ENCODE measurements around the gene SGK1.

GRCh38 chr6:134303891-134304290 is 14.0 kb downstream of the SGK1 start:
- TF ChIP-seq POLR2A (IDR thresholded peaks at IDR 0.05): no peak
- no peak for TF ChIP-seq CTCF (IDR thresholded peaks at IDR 0.05)

All from Peyer's patch (tissue), 4 donors.